ENCODE results near the gene RND2. TPM values are rescaled to one million over a fixed set of nuclear protein-coding genes. Genes with fewer than 3 reads are reported as not detected.
A peak's percentile ranks its signal among the peaks of the same experiment; 100 is the strongest.

Gene RND2
- total and polyA plus RNA-seq, 2 experiments from 2014 or later, result 18.5 to 22.9 TPM

- 0 out of 2 replicates have a peak overlapping the region, but pooled peaks have one; percentile 46 for H3K27ac Mint-ChIP-seq
- Histone ChIP-seq H3K27me3 (ENCODE audit: insufficient read depth) (no peaks in the 10 kb centered on the region), H3K4me2 (no peak overlapping the region)
These were observed 18.3 kb downstream of the RND2 start for GRCh38 chr17:43043307-43043706.

GRCh38 chr17:43044024-43044423 lies 19.0 kb downstream of the RND2 start:
- H3K9me2 ChIP-seq (ENCODE audit: insufficient read depth), result no peaks in the 10 kb centered on the region
- peaks cover 13% of the 10 kb centered on the region; the same call in 1 of the 2 replicates for H3F3A ChIP-seq (replicated peaks; ENCODE audit: low read depth)
- ATAC-seq (no peak), DNase-seq (ENCODE audit: low spot score) (no peak)
- H3K36me3 Mint-ChIP-seq (ENCODE audit: low read depth), result peaks cover 23% of the 10 kb centered on the region
- H3K27ac Mint-ChIP-seq, result peak overlapping the region; percentile 73; the same call in 1 of the 2 replicates
- H3K27me3 ChIP-seq (ENCODE audit: insufficient read depth), result no peaks in the 10 kb centered on the region
- H3K79me2 ChIP-seq (replicated peaks; ENCODE audit: insufficient read depth), result no peaks in the 10 kb centered on the region
- H3K27ac ChIP-seq (ENCODE audit: low read depth), result no peak overlapping the region
- H3K27me3 Mint-ChIP-seq (ENCODE audit: insufficient read depth, low read depth, poor library complexity), result peaks cover 15% of the 10 kb centered on the region
- no peak overlapping the region for H2AFZ ChIP-seq
- no peak overlapping the region for H3K4me3 ChIP-seq
- no peak overlapping the region for H3K4me2 ChIP-seq
- no peaks in the 10 kb centered on the region for H3K9me3 Mint-ChIP-seq
- no peak overlapping the region for H3K4me3 Mint-ChIP-seq
- H3K36me3 ChIP-seq (ENCODE audit: insufficient read depth), result peaks cover 5% of the 10 kb centered on the region; the same call in 1 of the 2 replicates
- H3K4me1 ChIP-seq (ENCODE audit: insufficient read depth), result peaks cover 40% of the 10 kb centered on the region
- no peaks in the 10 kb centered on the region for H4K20me1 ChIP-seq (replicated peaks; ENCODE audit: insufficient read depth)
- H3K4me1 Mint-ChIP-seq, result peaks cover 47% of the 10 kb centered on the region
- TF ChIP-seq CTCF (conservative IDR thresholded peaks at IDR 0.05; ENCODE audit: low read depth in 2 of 2) (no peak), NANOG (IDR thresholded peaks at IDR 0.05; ENCODE audit: borderline replicate concordance) (no peak), REST (IDR thresholded peaks at IDR 0.05; ENCODE audit: unreplicated experiment) (no peak), EZH2 (IDR thresholded peaks at IDR 0.05; ENCODE audit: low read depth, unreplicated experiment) (no peak), ZNF331 (CRISPR knock-in tag; IDR thresholded peaks at IDR 0.05; ENCODE audit: low read depth) (no peak), POLR2AphosphoS5 (IDR thresholded peaks at IDR 0.05; ENCODE audit: low read depth) (no peak), EZH2phosphoT487 (IDR thresholded peaks at IDR 0.05; ENCODE audit: unreplicated experiment) (no peak), CREB1 (CRISPR knock-in tag; IDR thresholded peaks at IDR 0.05; ENCODE audit: low read depth) (no peak), ZNF114 (CRISPR knock-in tag; IDR thresholded peaks at IDR 0.05) (no peak), ZNF462 (CRISPR knock-in tag; IDR thresholded peaks at IDR 0.05) (no peak)

More at GRCh38 chr17:43043307-43043706, 18.3 kb downstream of the RND2 start:
- no peak overlapping the region for H3K4me3 Mint-ChIP-seq
- TF ChIP-seq JUNB (IDR thresholded peaks at IDR 0.05; ENCODE audit: unreplicated experiment) (no peak), STAT1 (IDR thresholded peaks at IDR 0.05; ENCODE audit: unreplicated experiment) (no peak)
- Histone ChIP-seq H3F3A (replicated peaks; ENCODE audit: low read depth) (peaks cover 13% of the 10 kb centered on the region; the same call in 1 of the 2 replicates), H3K79me2 (replicated peaks; ENCODE audit: insufficient read depth) (no peaks in the 10 kb centered on the region), H3K9me2 (ENCODE audit: insufficient read depth) (no peaks in the 10 kb centered on the region), H3K4me3 (no peak overlapping the region), H2AFZ (no peak overlapping the region), H3K27ac (ENCODE audit: low read depth) (peak overlapping the region; percentile 92; the same call in 1 of the 2 replicates), H3K36me3 (ENCODE audit: insufficient read depth) (no peaks in the 10 kb centered on the region; the same call in 1 of the 2 replicates), H4K20me1 (replicated peaks; ENCODE audit: insufficient read depth) (no peaks in the 10 kb centered on the region), H3K4me1 (ENCODE audit: insufficient read depth) (peaks cover 40% of the 10 kb centered on the region)
- H3K4me1 Mint-ChIP-seq, result peaks cover 49% of the 10 kb centered on the region
- peaks cover 15% of the 10 kb centered on the region for H3K27me3 Mint-ChIP-seq (ENCODE audit: insufficient read depth, low read depth, poor library complexity)
- DNase-seq (ENCODE audit: low spot score), result no peak
- H3K36me3 Mint-ChIP-seq (ENCODE audit: low read depth), result peaks cover 18% of the 10 kb centered on the region
- H3K9me3 Mint-ChIP-seq, result no peaks in the 10 kb centered on the region
- ATAC-seq, result no peak

Data from GM23338 (cell line).